Esophagus (tissue), 2 donors: ENCODE results near the gene TAS2R14. TPM values are rescaled to one million over a fixed set of nuclear protein-coding genes. Genes with fewer than 3 reads are reported as not detected.
A peak's percentile ranks its signal among the peaks of the same experiment; 100 is the strongest.

Experiments used
- H3K27ac ChIP-seq, 2 donors: one replicate each; pipeline ENCODE4 v1.5.1; 2013; ENCODE audit warnings: low read depth in 2 of 2, mild to moderate bottlenecking in 2 of 2, inconsistent platforms in 1 of 2, low read length in 1 of 2, moderate library complexity in 1 of 2
- H3K27me3 ChIP-seq, 2 donors: one replicate each; pipeline ENCODE4 v1.6.1; 2013; ENCODE audit warnings: low read length in 2 of 2, control low read depth in 1 of 2, mild to moderate bottlenecking in 1 of 2; ENCODE audit not compliant: insufficient read depth in 2 of 2, control insufficient read depth in 1 of 2
- H3K36me3 ChIP-seq, 2 donors: one replicate each; pipeline ENCODE4 v1.6.1; 2013; ENCODE audit warnings: low read length in 1 of 2; ENCODE audit not compliant: control insufficient read depth in 2 of 2, insufficient read depth in 2 of 2
- H3K4me1 ChIP-seq, 2 donors: one replicate each; pipeline ENCODE4 v1.6.1; 2013; ENCODE audit warnings: low read length in 1 of 2; ENCODE audit not compliant: control insufficient read depth in 2 of 2, insufficient read depth in 2 of 2
- H3K4me3 ChIP-seq, 2 donors: one replicate each; pipeline ENCODE4 v1.5.1; 2013; ENCODE audit warnings: low read length in 2 of 2, mild to moderate bottlenecking in 2 of 2, low read depth in 1 of 2, moderate library complexity in 1 of 2
- H3K9me3 ChIP-seq, 2 donors: one replicate each; pipeline ENCODE4 v1.6.1; 2013; ENCODE audit warnings: mild to moderate bottlenecking in 2 of 2, low read depth in 1 of 2, low read length in 1 of 2, moderate library complexity in 1 of 2; ENCODE audit not compliant: control insufficient read depth in 2 of 2, insufficient read depth in 1 of 2
- WGBS, 2 donors: extraction: QIAGEN DNeasy Blood & Tissue Kit; methylation state at CpG; one replicate each; pipeline ENCODE4 v1.1.7; 2013; 5-methylcytosine and 5-hydroxymethylcytosine counted together
- polyA plus RNA-seq, 2 donors: library from polyadenylated mRNA; stranded (reverse); fragments of 200-250 nt; gene quantifications; one replicate each; pipeline ENCODE4 v1.2.3, GENCODE V29; 2013
- donor health status: healthy with polysubstance abuse.
- donor health status: Bipolar disorder and iron deficiency.

TAS2R14 gene
- polyA plus RNA-seq, 2 donors: 0.35 to 0.94 TPM

DNA sequence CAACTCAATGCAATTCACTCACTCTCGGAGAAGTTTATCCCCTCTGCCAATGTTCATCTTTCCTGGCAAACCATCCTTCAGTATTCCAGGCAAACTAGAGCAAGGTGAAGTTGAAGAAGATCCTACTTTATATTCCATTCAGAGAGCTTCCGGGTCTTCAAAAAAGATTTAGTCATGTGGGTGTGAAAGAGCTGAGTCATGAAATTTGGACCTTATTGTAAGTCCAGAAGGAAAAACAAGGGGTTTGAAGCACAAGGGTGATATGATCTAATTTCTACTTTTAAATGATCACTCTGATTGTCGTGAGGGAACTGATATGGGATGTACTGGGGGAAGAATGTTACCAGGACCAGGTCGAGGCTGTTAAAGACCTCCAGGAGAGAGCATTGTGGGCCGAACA, 12.8 kb downstream of the TAS2R14 start:
- no peaks in the 10 kb centered on the region for H3K4me1 ChIP-seq
- no peaks in the 10 kb centered on the region for H3K9me3 ChIP-seq
- H3K27ac ChIP-seq: no peak overlapping the region
- no peak overlapping the region for H3K4me3 ChIP-seq
- 83 to 90% methylated on average over 5 of the region's 5 CpGs for WGBS, 2 donors
- H3K36me3 ChIP-seq: no peaks in the 10 kb centered on the region
- no peaks in the 10 kb centered on the region for H3K27me3 ChIP-seq

DNA sequence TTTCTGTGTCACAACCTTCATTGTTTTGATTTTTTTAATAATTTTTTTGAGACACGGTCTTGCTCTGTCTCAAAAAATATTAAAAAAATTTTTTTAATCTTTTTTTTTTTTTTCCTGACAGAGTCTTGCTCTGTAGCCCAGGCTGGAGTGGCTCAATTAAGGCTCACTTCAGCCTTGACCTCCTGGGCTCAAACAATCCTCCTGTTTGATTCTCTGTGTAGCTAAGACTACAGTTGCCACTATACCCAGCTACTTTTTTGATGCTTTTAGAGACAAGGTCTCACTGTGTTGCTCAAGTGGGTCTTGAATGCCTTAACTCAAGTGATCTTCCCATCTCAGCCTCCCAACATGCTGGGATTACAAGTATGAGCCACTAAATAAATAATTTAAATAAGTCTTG, 19.3 kb downstream of the TAS2R14 start:
- WGBS, 2 donors: 93% methylated on average over 1 of the region's 1 CpG
- no peaks in the 10 kb centered on the region for H3K27me3 ChIP-seq

DNA sequence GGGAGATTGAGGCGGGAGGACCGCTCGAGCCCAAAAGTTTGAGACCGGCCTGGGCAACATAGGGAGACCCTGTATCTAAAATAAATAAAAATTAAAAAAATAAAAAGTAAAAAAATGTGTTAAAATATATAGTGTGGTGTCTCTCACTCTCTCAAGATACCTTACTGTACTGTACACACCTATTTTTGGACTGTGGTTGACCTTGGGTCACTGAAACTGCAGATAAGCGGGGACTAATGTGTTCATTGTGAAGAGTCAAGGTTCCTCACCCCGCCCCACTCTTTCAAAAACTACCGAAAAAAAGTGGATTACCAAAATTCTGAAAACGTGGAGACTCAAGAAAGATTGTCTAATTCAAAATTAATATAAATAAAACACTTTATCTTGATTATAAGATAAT, 28.7 kb downstream of the TAS2R14 start:
- no peaks in the 10 kb centered on the region for H3K9me3 ChIP-seq
- no peak overlapping the region for H3K27ac ChIP-seq
- H3K4me1 ChIP-seq: no peaks in the 10 kb centered on the region
- no peaks in the 10 kb centered on the region for H3K27me3 ChIP-seq
- no peak overlapping the region for H3K4me3 ChIP-seq
- 85 to 86% methylated on average over 8 of the region's 8 CpGs for WGBS, 2 donors
- H3K36me3 ChIP-seq: no peaks in the 10 kb centered on the region

More for the DNA sequence above, 19.3 kb downstream of the TAS2R14 start:
- H3K4me1 ChIP-seq: no peaks in the 10 kb centered on the region
- no peak overlapping the region for H3K4me3 ChIP-seq
- H3K36me3 ChIP-seq: no peaks in the 10 kb centered on the region
- no peaks in the 10 kb centered on the region for H3K9me3 ChIP-seq
- H3K27ac ChIP-seq: no peak overlapping the region

DNA sequence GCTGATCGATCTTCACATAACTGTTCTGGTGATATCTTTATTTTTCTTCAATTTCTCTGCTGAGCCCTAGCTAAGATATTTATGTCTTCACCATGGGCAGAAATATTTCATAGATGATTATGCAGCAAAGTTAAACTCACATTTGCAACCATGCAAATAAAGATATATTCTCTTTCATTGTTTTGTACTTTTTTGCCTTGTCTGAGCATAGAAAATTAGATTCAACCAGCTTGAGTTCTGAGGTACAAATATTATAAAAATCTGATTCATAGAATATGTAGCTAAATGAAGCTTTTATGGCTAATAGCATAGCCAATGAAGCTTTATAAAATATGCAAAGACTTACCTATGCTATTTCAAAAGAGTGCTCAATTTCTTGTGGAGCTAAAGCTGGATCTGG, 29.6 kb downstream of the TAS2R14 start, which contains the start of gene TAS2R13:
TAS2R13 (minus strand) TSS at position 101 of the 400 bp plus-strand sequence. CDS start 264 bp downstream, outside the sequence.
- WGBS, 2 donors: 94 to 99% methylated on average over 1 of the region's 1 CpG
- Histone ChIP-seq H3K4me3 (no peak within 1 kb of the TSS), H3K36me3 (no peaks in the 10 kb centered on the region), H3K4me1 (no peaks in the 10 kb centered on the region), H3K27ac (no peak within 1 kb of the TSS), H3K27me3 (no peaks in the 10 kb centered on the region), H3K9me3 (no peaks in the 10 kb centered on the region)

DNA sequence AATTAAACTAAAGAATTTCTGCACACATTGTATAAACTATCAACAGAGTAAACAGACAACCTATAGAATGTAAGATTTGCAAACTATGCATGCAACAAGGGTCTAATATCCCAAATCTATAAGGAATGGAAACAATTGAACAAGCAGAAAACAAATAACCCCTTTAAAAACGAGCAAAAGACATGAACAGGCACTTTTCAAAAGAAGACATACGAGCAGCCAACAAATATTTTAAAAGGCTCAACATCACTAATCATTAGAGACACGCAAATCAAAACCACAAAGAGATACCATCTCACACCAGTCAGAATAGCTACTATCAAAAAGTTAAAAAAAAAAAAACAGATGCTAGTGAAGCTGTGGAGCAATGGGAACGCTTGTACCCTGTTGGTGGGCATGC, 34.4 kb downstream of the TAS2R14 start:
- WGBS, 2 donors: 89 to 90% methylated on average over 4 of the region's 4 CpGs
- Histone ChIP-seq H3K27ac (no peak overlapping the region), H3K27me3 (no peaks in the 10 kb centered on the region), H3K4me1 (peaks cover 0 to 3% of the 10 kb centered on the region in 2 donors), H3K36me3 (no peaks in the 10 kb centered on the region), H3K9me3 (no peaks in the 10 kb centered on the region), H3K4me3 (no peak overlapping the region)

DNA sequence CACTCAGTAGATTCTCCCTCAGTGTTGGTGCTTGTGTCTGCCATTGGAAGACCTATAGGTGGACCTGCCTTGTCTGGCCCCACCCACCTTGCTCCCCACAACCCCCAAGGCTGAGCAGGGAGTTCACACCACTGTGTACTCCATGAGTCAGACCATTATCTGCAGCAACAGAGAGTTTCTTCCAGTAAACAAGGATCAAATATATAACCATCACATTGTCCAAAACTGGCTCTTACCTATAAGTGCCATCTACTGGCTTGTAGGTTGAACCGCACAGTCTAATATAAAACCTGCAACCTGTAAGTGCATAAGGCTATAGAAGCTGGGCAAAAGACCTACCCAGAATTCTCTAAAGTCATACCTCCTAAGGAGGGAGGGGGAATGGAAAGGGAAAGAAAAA, 37.6 kb downstream of the TAS2R14 start:
- H3K27me3 ChIP-seq: no peaks in the 10 kb centered on the region
- peaks cover 0 to 3% of the 10 kb centered on the region in 2 donors for H3K4me1 ChIP-seq
- no peak overlapping the region for H3K4me3 ChIP-seq
- WGBS, 2 donors: 91 to 95% methylated on average over 1 of the region's 1 CpG
- H3K27ac ChIP-seq: peak overlapping the region; percentile 17 to 72
- no peaks in the 10 kb centered on the region for H3K36me3 ChIP-seq
- no peaks in the 10 kb centered on the region for H3K9me3 ChIP-seq

DNA sequence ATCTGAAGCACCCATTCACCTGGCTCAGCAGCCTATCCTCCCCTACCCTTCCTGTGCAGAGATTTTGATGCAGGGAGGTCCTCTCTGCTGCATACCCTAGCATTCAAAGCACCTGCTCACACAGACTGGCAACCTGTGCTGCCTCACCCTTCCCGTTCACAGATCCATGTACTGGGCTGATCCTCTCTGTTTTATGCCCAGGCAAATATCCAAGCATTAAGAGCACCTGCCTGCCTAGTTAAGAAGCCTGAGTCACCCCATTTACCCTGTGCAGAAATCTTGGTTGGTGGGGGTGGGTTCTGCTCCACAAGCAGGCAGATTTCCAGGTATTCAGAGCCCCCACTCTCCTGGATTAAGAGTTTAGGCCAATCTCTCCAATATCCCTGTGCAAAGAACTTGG, 38.1 kb downstream of the TAS2R14 start:
- 76 to 94% methylated on average over 1 of the region's 1 CpG for WGBS, 2 donors
- Histone ChIP-seq H3K27ac (peak overlapping the region; percentile 17 to 72), H3K36me3 (no peaks in the 10 kb centered on the region), H3K4me3 (no peak overlapping the region), H3K27me3 (no peaks in the 10 kb centered on the region), H3K4me1 (peaks cover 0 to 3% of the 10 kb centered on the region in 2 donors), H3K9me3 (no peaks in the 10 kb centered on the region)

DNA sequence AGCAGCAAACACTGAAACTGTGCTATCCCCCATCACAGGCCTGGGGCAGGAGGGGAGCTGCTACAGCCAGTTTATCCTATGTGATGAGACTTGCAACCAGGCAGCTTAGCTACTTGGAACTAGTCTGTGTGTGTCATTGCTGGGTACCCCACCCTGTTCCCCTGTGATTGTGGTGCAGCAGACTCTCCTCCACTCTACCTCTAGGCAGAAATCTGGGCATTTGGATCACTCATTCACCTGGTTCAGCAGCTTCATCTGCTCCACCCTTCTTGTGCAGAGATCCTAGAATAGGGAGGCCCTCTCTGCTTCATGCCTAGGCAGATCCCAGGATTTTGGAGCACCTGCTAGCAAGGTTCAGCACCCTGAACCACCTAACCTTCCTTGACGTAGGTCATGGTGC, 38.5 kb downstream of the TAS2R14 start:
- H3K4me3 ChIP-seq: no peak overlapping the region
- no peaks in the 10 kb centered on the region for H3K9me3 ChIP-seq
- peaks cover 0 to 3% of the 10 kb centered on the region in 2 donors for H3K4me1 ChIP-seq
- H3K27ac ChIP-seq: peak overlapping the region; percentile 17 to 56
- H3K36me3 ChIP-seq: no peaks in the 10 kb centered on the region
- 73 to 77% methylated on average over 1 of the region's 1 CpG for WGBS, 2 donors
- no peaks in the 10 kb centered on the region for H3K27me3 ChIP-seq

DNA sequence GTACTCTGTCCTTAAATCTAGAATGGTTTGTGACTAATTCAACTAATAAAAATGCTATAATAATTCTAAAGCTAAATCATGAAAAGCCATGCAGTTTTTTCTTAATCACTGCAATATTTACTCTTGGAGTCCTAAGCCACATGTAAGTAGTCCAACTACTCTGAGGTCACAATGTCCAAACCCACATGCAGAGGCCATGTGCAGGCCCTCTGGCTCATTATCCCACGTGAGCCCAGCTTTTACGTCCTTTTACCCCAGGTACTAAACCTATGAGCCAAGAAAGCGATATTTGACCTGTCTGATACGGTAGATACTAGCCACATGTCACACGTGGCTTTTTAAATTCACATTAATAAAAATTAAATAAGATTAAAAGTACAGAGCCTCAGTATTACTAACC, 42.2 kb downstream of the TAS2R14 start:
- H3K9me3 ChIP-seq: no peaks in the 10 kb centered on the region
- WGBS, 2 donors: 95 to 96% methylated on average over 5 of the region's 5 CpGs
- no peak overlapping the region for H3K4me3 ChIP-seq
- peaks cover 0 to 3% of the 10 kb centered on the region in 2 donors for H3K4me1 ChIP-seq
- H3K27me3 ChIP-seq: no peaks in the 10 kb centered on the region
- no peaks in the 10 kb centered on the region for H3K36me3 ChIP-seq
- H3K27ac ChIP-seq: no peak overlapping the region

DNA sequence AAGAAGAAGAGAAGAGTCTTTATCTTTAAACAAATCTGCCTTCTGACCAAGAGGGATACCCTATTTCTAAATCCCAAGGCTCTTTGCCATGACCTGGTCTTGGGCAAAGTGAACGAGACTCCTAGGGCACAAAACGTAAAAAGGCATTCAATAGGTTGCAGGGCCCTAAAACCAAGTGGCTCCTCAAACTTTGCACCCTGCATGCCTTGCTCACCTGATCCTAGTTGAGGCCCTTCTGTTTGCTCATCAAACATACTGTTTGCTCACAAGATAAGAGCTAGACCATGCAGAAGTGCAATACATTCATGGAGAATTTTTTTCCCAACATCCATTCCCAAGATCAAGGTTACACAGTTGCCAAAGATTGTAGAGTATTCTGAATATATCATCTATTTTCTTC, 47.1 kb downstream of the TAS2R14 start:
- Histone ChIP-seq H3K27me3 (no peaks in the 10 kb centered on the region), H3K4me1 (no peaks in the 10 kb centered on the region), H3K27ac (no peak overlapping the region), H3K9me3 (no peaks in the 10 kb centered on the region), H3K4me3 (no peak overlapping the region), H3K36me3 (no peaks in the 10 kb centered on the region)
- 74 to 90% methylated on average over 2 of the region's 2 CpGs for WGBS, 2 donors
